ENCODE results near the gene GPRASP1. TPM values are rescaled to one million over a fixed set of nuclear protein-coding genes. Genes with fewer than 3 reads are reported as not detected.
"Not testable (repeated sequence)": the region's sequence is repeated elsewhere in the genome, so short reads cannot be mapped to it uniquely, and the experiment has no call there.

The GPRASP1 gene
- total RNA-seq, 4 donors from 2014 or later = 10.8 to 33.8 (median 22.0) TPM

DNA sequence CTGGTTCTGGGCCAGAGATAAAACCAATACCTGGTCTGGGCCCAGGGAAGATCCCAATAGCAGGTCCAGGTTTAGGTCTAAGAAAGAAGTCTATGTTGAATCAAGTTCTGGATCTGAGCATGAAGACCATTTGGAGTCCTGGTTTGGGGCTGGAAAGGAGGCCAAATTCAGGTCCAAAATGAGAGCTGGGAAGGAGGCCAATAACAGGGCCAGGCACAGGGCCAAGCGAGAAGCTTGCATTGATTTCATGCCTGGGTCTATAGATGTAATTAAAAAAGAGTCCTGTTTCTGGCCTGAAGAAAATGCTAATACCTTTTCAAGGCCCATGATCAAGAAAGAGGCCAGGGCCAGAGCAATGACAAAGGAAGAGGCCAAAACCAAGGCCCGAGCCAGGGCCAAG is 3.4 kb downstream of the GPRASP1 start:
- Histone ChIP-seq H3K27ac (no peak overlapping the region), H3K4me3 (no peak overlapping the region), H3K36me3 (no peaks in the 10 kb centered on the region), H3K4me1 (peaks cover 0 to 32% (median 0%) of the 10 kb centered on the region in 3 donors), H3K9me3 (no peaks in the 10 kb centered on the region), H3K27me3 (no peaks in the 10 kb centered on the region)
- no peak for ATAC-seq
- TF ChIP-seq, protein P1, sequence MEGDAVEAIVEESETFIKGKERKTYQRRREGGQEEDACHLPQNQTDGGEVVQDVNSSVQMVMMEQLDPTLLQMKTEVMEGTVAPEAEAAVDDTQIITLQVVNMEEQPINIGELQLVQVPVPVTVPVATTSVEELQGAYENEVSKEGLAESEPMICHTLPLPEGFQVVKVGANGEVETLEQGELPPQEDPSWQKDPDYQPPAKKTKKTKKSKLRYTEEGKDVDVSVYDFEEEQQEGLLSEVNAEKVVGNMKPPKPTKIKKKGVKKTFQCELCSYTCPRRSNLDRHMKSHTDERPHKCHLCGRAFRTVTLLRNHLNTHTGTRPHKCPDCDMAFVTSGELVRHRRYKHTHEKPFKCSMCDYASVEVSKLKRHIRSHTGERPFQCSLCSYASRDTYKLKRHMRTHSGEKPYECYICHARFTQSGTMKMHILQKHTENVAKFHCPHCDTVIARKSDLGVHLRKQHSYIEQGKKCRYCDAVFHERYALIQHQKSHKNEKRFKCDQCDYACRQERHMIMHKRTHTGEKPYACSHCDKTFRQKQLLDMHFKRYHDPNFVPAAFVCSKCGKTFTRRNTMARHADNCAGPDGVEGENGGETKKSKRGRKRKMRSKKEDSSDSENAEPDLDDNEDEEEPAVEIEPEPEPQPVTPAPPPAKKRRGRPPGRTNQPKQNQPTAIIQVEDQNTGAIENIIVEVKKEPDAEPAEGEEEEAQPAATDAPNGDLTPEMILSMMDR (IDR thresholded peaks at IDR 0.05) = no peak
- TF ChIP-seq EP300 (IDR thresholded peaks at IDR 0.05) (no peak), POLR2A (IDR thresholded peaks at IDR 0.05) (no peak), POLR2AphosphoS5 (IDR thresholded peaks at IDR 0.05) (no peak)
- WGBS, 2 donors (ENCODE audit: low coverage in 1 of 2) = 50 to 100% methylated on average over 1 of the region's 2 CpGs

DNA sequence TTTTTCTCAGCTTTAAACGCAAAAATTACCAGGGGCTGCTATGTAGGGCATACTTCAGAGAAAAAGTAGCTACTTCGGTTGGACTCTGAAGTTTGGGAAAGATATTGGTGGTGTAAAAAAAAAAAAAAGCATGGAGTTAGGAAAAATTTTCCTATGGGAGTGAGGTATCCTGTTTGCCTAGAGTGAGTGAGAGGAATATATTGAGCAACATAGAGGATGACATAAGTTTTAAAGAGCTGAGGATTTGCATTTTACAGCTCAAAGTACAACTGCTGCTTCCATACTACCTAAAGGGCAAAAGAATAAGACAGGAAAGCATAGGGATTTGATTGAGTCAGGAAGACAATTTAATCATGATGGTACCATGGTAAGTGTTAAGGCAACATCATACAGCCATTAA is 7.3 kb downstream of the GPRASP1 start:
- H3K36me3 ChIP-seq = no peaks in the 10 kb centered on the region
- no peaks in the 10 kb centered on the region for H3K27me3 ChIP-seq
- H3K27ac ChIP-seq = no peak overlapping the region

DNA sequence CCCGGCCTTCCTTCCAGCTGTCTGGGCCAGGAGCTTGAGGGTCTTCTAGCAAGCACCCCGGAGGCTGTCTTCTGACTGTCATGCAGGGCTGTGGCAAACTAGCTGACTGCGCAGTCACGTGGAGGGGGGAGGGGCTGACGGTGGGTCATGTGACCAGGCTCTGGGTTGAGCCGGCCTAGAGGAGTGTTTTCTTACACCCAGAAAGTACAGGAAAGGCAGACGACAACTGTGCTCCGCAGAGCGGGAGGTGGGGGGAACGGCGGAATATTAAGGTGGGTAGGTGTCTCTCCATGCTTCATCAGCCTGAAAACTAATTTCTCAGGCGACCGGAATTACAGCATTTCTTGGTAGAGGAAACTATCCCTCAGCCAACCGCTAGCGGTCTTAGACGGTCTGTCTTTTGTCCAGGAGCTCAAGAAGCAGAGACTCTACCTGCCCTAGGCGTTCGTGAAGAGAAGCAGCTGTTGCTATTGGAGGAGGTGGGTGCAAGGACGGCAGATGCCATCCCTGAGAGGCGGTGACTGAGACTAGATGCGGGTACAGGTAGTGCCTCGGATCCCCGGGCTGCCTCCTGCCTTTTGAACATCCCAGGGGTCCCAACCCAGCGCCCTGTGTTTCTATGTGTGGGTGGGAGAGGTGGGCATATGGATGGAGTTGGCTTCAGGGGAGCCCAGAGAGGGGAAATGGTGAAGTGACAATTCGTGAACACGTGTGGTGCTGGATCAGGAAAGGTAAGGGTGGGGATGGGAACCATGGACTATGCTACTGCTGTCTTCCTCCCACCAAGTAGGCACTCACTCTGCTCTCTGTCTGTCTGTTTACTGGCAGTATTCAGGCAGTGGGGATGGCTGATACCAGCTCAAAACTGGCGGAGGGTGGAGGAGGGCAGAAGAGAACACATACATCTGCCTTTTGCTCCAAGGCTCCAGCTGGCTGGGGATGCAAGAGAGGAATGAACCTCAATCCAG is 8.8 kb downstream of the GPRASP1 start:
- peak; percentile 90 for ATAC-seq
- TF ChIP-seq POLR2A (IDR thresholded peaks at IDR 0.05) (peak; percentile 15 to 27), EP300 (IDR thresholded peaks at IDR 0.05) (no peak), POLR2AphosphoS5 (IDR thresholded peaks at IDR 0.05) (peak; percentile 19)
- TF ChIP-seq, protein P1 (IDR thresholded peaks at IDR 0.05) = peak in 2 of 4 experiments; percentile 29 to 30
- Histone ChIP-seq H3K36me3 (no peaks in the 10 kb centered on the region), H3K4me1 (peaks cover 0 to 20% (median 0%) of the 10 kb centered on the region in 3 donors), H3K9me3 (no peaks in the 10 kb centered on the region), H3K4me3 (peak overlapping the region; percentile 51 to 54), H3K27me3 (no peaks in the 10 kb centered on the region), H3K27ac (peak overlapping the region in 3 of 4 donors; percentile 46 to 68 (median 62))
- no CpG with 5 or more reads among the region's 27 CpGs for WGBS, 2 donors (ENCODE audit: low coverage in 1 of 2)

More for the DNA sequence above, 7.3 kb downstream of the GPRASP1 start:
- H3K4me3 ChIP-seq = no peak overlapping the region
- ATAC-seq = no peak
- peaks cover 0 to 35% (median 0%) of the 10 kb centered on the region in 3 donors for H3K4me1 ChIP-seq
- TF ChIP-seq POLR2AphosphoS5 (IDR thresholded peaks at IDR 0.05) = no peak
- TF ChIP-seq POLR2A (IDR thresholded peaks at IDR 0.05) = no peak
- TF ChIP-seq, protein P1 (IDR thresholded peaks at IDR 0.05) = no peak
- no peak for TF ChIP-seq EP300 (IDR thresholded peaks at IDR 0.05)
- WGBS, 2 donors (ENCODE audit: low coverage in 1 of 2) = 42 to 50% methylated on average over 1 to 2 of the region's 2 CpGs
- no peaks in the 10 kb centered on the region for H3K9me3 ChIP-seq

DNA sequence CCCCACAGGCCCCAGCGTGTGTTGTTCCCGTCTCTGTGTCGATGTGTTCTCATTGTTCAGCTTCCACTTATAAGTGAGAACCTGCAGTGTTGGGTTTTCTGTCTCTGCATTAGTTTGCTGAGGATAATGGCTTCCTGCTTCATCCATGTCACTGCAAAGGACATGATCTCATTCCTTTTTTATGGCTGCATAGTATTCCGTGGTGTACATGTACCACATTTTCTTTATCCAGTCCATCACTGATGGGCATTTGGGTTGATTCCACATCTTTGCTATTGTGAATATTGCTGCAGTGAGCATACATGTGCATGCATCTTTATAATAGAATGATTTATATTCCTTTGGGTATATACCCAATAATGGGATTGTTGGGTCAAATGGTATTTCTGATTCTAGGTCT is 12.5 kb downstream of the GPRASP1 start:
- not testable (repeated sequence) for H3K36me3 ChIP-seq, H3K27me3 ChIP-seq, H3K27ac ChIP-seq, H3K4me3 ChIP-seq, H3K9me3 ChIP-seq, ATAC-seq
- H3K4me1 ChIP-seq = peaks cover 0 to 17% (median 0%) of the 10 kb centered on the region in 3 donors
- 90 to 92% methylated on average over 1 to 4 of the region's 4 CpGs for WGBS, 2 donors (ENCODE audit: low coverage in 1 of 2)

DNA sequence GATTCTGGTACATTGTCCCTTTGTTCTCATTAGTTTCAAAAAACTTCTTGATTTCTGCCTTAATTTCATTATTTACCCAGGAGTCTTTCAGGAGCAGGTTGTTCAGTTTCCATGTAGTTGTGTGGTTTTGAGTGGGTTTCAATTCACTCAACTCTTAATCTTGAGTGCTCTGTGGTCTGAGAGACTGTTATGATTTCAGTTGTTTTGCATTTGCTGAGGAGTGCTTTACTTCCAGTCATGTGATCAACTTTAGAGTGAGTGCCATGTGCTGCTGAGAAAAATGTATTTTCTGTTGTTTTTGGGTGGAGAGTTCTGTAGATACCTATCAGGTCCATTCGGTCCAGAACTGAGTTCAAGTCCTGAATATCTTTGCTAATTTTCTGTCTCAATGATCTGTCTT is 15.8 kb downstream of the GPRASP1 start:
- H3K36me3 ChIP-seq, H3K4me1 ChIP-seq, H3K9me3 ChIP-seq, H3K27ac ChIP-seq, H3K27me3 ChIP-seq, H3K4me3 ChIP-seq, ATAC-seq: not testable (repeated sequence)
- 100% methylated on average over 1 of the region's 1 CpG; no CpG with 5 or more reads in 1 of the 2 donors for WGBS, 2 donors (ENCODE audit: low coverage in 1 of 2)

DNA sequence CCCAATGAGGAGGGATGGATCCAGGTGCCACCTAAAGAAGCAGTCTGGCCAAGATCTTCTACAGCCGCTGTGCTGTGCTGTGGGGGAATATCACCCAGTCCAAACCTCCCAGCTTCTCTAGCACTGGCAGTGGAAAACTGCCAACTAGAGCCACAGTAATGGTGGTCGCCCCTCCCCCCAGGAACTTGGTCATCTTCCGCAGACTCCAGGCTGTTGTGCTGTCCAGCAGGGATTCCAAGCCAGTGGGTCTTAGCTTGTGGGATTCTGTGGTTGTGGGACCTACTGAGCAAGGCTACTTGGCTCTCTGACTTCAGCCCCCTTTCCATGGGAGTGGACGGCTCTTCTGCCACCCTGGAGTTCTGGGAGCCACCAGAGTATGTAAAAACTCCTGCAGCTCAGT is 18.2 kb downstream of the GPRASP1 start:
- Histone ChIP-seq H3K27me3 (no peaks in the 10 kb centered on the region), H3K4me1 (no peaks in the 10 kb centered on the region), H3K36me3 (peaks cover 0 to 5% of the 10 kb centered on the region in 2 donors), H3K9me3 (no peaks in the 10 kb centered on the region), H3K4me3 (no peak overlapping the region), H3K27ac (no peak overlapping the region)
- TF ChIP-seq POLR2AphosphoS5 (IDR thresholded peaks at IDR 0.05) (no peak), POLR2A (IDR thresholded peaks at IDR 0.05) (no peak), EP300 (IDR thresholded peaks at IDR 0.05) (no peak)
- TF ChIP-seq, protein P1 (IDR thresholded peaks at IDR 0.05) = no peak
- WGBS, 2 donors (ENCODE audit: low coverage in 1 of 2) = 83% methylated on average over 1 of the region's 4 CpGs; no CpG with 5 or more reads in 1 of the 2 donors
- ATAC-seq = no peak

All from gastroesophageal sphincter (tissue), 4 donors.